Measurements from ENCODE around the gene ALAS1.

ALAS1 gene

DNA sequence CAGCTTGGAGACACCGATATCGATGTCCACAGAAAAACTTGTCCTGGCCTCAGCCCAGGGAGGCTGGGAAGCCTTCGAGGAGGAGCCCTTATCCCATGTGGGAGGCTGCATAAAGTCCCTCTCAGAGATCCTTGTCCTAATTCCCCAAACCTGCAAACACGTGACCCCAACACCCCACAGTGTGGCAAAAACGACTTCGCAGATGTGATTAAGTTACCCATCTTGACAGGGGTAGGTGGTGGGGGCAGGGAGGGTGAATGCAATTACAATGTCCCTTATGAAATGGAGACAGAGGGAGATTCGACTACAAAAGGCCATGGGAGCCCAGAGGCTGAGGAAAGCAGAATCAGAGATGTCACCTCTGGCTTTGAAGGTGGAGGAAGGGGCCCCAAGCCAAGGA is 29.8 kb downstream of the ALAS1 start:
- H3K4me3 ChIP-seq (ENCODE audit: low read depth, low read length) = no peak overlapping the region
- peaks cover 43% of the 10 kb centered on the region for H3K36me3 ChIP-seq (replicated peaks)
- no peaks in the 10 kb centered on the region for H3K27me3 ChIP-seq (replicated peaks)
- in situ Hi-C loops (cut with HindIII; ENCODE audit: low pct_ligation_motif_present, low sequenced_read_pairs) = no loop called here
- no peak for DNase-seq
- no peak overlapping the region for H3K27ac ChIP-seq
- TF ChIP-seq, protein P1, sequence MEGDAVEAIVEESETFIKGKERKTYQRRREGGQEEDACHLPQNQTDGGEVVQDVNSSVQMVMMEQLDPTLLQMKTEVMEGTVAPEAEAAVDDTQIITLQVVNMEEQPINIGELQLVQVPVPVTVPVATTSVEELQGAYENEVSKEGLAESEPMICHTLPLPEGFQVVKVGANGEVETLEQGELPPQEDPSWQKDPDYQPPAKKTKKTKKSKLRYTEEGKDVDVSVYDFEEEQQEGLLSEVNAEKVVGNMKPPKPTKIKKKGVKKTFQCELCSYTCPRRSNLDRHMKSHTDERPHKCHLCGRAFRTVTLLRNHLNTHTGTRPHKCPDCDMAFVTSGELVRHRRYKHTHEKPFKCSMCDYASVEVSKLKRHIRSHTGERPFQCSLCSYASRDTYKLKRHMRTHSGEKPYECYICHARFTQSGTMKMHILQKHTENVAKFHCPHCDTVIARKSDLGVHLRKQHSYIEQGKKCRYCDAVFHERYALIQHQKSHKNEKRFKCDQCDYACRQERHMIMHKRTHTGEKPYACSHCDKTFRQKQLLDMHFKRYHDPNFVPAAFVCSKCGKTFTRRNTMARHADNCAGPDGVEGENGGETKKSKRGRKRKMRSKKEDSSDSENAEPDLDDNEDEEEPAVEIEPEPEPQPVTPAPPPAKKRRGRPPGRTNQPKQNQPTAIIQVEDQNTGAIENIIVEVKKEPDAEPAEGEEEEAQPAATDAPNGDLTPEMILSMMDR (IDR thresholded peaks at IDR 0.05; ENCODE audit: low read depth, low read length, missing control alignments) = no peak

DNA sequence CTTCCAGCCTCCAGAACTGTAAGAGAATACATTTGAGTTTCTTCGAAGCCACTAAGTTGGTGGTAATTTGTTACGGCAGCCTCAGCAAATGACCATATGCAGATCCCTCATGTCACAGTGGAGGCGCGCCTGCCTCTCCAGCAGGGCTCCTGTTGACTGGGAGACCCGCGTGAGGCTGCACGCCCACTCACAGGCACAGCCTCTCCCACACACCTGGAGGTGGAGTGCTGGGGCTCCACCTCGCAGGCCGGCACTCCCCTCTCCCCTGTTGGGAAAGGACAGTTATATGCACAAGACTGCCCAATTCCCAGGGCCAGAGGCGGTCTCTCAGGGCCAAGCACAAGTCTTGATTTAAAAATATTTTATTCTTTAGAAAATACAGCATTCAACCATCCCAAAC is 30.3 kb downstream of the ALAS1 start:
- TF ChIP-seq, protein P1 (IDR thresholded peaks at IDR 0.05; ENCODE audit: low read depth, low read length, missing control alignments) = no peak
- DNase-seq = no peak
- Histone ChIP-seq H3K4me3 (ENCODE audit: low read depth, low read length) (no peak overlapping the region), H3K36me3 (replicated peaks) (peaks cover 48% of the 10 kb centered on the region), H3K27ac (no peak overlapping the region), H3K27me3 (replicated peaks) (no peaks in the 10 kb centered on the region)
- in situ Hi-C loops (cut with HindIII; ENCODE audit: low pct_ligation_motif_present, low sequenced_read_pairs) = no loop called here

DNA sequence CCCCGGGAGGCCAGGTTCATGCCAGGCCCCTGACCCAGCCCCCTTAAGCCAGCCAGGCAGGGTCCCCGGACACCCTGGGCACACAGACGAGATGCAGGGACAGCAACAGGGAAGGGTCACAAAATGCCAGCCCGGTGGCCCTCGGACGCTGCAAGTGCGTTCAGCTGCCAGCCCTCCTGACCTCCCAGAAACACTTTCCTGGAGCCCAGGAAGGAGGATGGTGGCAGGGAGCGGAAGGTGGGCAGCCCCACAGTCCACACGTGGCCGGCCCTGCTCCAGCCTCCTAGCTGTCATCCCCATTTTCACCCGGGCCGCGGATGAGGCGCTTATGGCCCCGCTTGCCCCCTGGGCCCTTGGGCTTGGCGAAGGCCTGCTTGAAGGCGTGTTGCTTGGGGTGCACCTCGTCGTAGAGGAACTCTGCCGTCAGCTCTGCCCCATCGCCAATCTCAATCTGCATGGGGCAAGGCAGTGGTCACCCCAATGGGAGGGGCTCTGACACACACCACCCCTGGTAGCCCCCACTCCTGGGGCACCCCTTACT is 30.9 kb downstream of the ALAS1 start:
- no peak for DNase-seq
- in situ Hi-C loops (cut with HindIII; ENCODE audit: low pct_ligation_motif_present, low sequenced_read_pairs) = no loop called here

DNA sequence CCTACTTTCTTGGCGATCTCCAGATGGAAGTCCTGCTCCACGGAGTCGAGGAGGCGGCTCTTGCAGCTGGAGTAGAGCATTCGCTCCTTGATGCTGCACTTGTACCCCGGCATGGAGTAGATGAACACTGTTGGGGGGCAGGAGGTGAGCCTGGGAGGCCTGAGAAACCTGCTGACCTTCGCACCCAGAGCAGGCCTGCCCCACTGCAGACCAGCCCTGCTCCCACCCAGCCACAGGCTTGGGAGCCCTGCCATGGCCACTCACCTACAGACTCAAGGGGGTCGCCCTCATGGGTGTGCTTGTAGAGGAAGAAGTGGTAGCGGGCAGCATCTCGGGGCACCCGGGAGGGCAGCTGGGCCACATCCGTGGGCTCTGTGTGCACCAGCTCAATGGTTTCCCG is 31.7 kb downstream of the ALAS1 start:
- no peaks in the 10 kb centered on the region for H3K27me3 ChIP-seq (replicated peaks)
- DNase-seq = no peak
- TF ChIP-seq, protein P1 (IDR thresholded peaks at IDR 0.05; ENCODE audit: low read depth, low read length, missing control alignments) = no peak
- no peak overlapping the region for H3K4me3 ChIP-seq (ENCODE audit: low read depth, low read length)
- H3K36me3 ChIP-seq (replicated peaks) = peaks cover 59% of the 10 kb centered on the region
- in situ Hi-C loops (cut with HindIII; ENCODE audit: low pct_ligation_motif_present, low sequenced_read_pairs) = no loop called here
- no peak overlapping the region for H3K27ac ChIP-seq

More for the DNA sequence above, 30.9 kb downstream of the ALAS1 start:
- TF ChIP-seq, protein P1 (IDR thresholded peaks at IDR 0.05; ENCODE audit: low read depth, low read length, missing control alignments) = no peak
- H3K36me3 ChIP-seq (replicated peaks) = peaks cover 51% of the 10 kb centered on the region
- H3K4me3 ChIP-seq (ENCODE audit: low read depth, low read length) = no peak overlapping the region
- H3K27me3 ChIP-seq (replicated peaks) = no peaks in the 10 kb centered on the region
- no peak overlapping the region for H3K27ac ChIP-seq

DNA sequence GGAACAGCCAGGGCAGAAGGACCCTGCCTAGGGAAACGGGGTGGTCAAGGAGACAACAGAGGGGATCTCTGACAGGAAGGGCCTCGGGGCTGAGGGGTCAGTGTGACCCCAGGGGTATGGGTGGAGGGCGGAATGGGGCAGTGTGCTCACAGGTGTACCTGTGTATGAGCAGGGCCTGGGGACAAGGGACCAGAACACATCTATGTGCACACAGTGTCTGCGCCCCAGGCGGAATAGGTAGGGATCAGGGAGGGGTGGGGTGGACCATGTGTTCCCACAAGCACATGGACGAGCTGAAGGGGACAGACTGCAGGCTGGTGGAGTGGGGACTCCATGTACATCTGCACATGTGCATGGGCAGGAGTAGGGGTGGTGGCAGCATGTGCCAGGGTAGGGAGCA is 32.5 kb downstream of the ALAS1 start:
- no peak for DNase-seq
- no peak overlapping the region for H3K27ac ChIP-seq
- in situ Hi-C loops (cut with HindIII; ENCODE audit: low pct_ligation_motif_present, low sequenced_read_pairs) = no loop called here
- no peak overlapping the region for H3K4me3 ChIP-seq (ENCODE audit: low read depth, low read length)
- TF ChIP-seq, protein P1 (IDR thresholded peaks at IDR 0.05; ENCODE audit: low read depth, low read length, missing control alignments) = no peak
- H3K27me3 ChIP-seq (replicated peaks) = no peaks in the 10 kb centered on the region
- peaks cover 63% of the 10 kb centered on the region for H3K36me3 ChIP-seq (replicated peaks)

DNA sequence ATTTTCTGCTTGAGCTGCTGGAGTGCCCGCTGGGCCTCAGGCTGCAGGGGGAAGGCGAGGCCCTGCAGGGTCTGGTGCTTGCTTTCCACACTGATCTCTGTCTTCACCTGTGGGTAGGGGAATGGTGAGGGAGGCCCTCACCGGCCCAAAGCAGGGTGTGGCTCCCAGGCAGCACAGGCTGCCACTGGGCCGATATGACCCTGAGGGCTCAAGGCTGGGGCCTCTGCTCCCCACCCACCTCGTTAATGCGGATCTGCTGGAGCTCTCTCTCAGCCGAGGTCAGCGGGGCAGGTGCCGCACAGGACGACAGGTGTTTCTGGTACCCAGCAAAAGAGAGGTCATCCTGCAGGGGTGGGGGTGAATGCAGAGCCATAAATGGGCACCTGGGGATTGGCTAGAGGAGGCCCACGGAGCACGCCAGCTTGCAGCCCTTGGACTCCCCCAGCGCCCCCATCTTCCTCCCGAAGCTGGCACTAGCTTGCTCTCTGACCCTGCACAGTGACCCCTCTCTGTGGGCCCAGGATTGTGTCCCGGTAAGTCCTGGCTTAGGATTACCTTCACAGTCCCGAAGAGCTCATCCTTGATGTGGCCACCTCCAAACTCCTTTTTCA is 33.0 kb downstream of the ALAS1 start:
- in situ Hi-C loops (cut with HindIII; ENCODE audit: low pct_ligation_motif_present, low sequenced_read_pairs) = no loop called here
- Histone ChIP-seq H3K36me3 (replicated peaks) (peaks cover 63% of the 10 kb centered on the region), H3K27ac (no peak overlapping the region), H3K27me3 (replicated peaks) (no peaks in the 10 kb centered on the region), H3K4me3 (ENCODE audit: low read depth, low read length) (no peak overlapping the region)
- DNase-seq = no peak
- TF ChIP-seq, protein P1 (IDR thresholded peaks at IDR 0.05; ENCODE audit: low read depth, low read length, missing control alignments) = no peak

Data from brain microvascular endothelial cell (primary cell).